Endothelial cell of umbilical vein (primary cell): ENCODE results near the gene VAPB. TPM values are rescaled to one million over a fixed set of nuclear protein-coding genes. Genes with fewer than 3 reads are reported as not detected.
A peak's percentile ranks its signal among the peaks of the same experiment; 100 is the strongest.

Source experiments
- BruUV-seq: library from RNA; stranded (reverse); fragments of 400-500 nt; replicated peaks from 2 replicates; lab custom pipeline; 2021; lab: Mats Ljungman, UMichigan
- CTCF ChIA-PET: fragments of 300-600, 350-600 bp; sonication (Branson Sonifier 250); formaldehyde crosslinking; loops from one replicate; lab custom pipeline; 2021; ENCODE audit warnings: antibody characterized with exemption, inconsistent platforms; lab: Charles Lee
- POLR2A ChIA-PET: fragments of 300-600, 350-600 bp; sonication (Branson Sonifier 250); formaldehyde crosslinking; loops from one replicate; lab custom pipeline; 2021; ENCODE audit warnings: antibody characterized with exemption, inconsistent platforms; lab: Charles Lee
- DNase-seq: peaks from one replicate; pipeline ENCODE4 v3.0.0-alpha.2; 2011; ENCODE audit warnings: low read depth, low spot score
- FAIRE-seq: peaks from 2 replicates; lab custom pipeline; 2011; peaks lifted over from hg19 to GRCh38; lab: Jason Lieb, UNC
- H2AFZ ChIP-seq: 2 replicates; pipeline ENCODE4 v1.6.0; 2012; ENCODE audit warnings: low read depth, low read length, control low read depth, inconsistent platforms
- H3K27ac ChIP-seq: 2 replicates; pipeline ENCODE4 v1.5.1; 2011; ENCODE audit warnings: low read depth, mild to moderate bottlenecking, control low read depth, low read length, moderate library complexity; ENCODE audit not compliant: insufficient read depth
- H3K27me3 ChIP-seq, 2 experiments: 2 replicates each; pipeline versions ENCODE4 v1.6.0 to v1.6.1; 2011; ENCODE audit warnings: low read length in 2 of 2, mixed read lengths in 1 of 2; ENCODE audit not compliant: control insufficient read depth in 2 of 2, insufficient read depth in 2 of 2
- H3K36me3 ChIP-seq, 2 experiments: 2 replicates in 1 of 2; 3 replicates in 1 of 2; pipeline ENCODE4 v1.5.1; 2011; ENCODE audit warnings: low read length in 2 of 2, mild to moderate bottlenecking in 1 of 2, moderate library complexity in 1 of 2; ENCODE audit not compliant: control insufficient read depth in 2 of 2, insufficient read depth in 2 of 2; ENCODE audit errors: extremely low read depth in 1 of 2
- H3K4me1 ChIP-seq: 3 replicates; pipeline ENCODE4 v1.5.1; 2011; ENCODE audit warnings: mild to moderate bottlenecking, low read length; ENCODE audit not compliant: control insufficient read depth, insufficient read depth; ENCODE audit errors: extremely low read depth
- H3K4me2 ChIP-seq: 2 replicates; pipeline ENCODE4 v1.6.1; 2011; ENCODE audit warnings: low read length, control low read depth, mixed read lengths; ENCODE audit not compliant: insufficient read depth
- H3K4me3 ChIP-seq, 3 experiments: fragments of 200-600 bp in 1 of 3; sonication (generic), shearing (Covaris generic) in 1 of 3; replicated peaks in 1 of 3; 2 replicates each; pipeline ENCODE4 v1.5.1; 2011 to 2016; ENCODE audit warnings: control low read depth in 3 of 3, low read length in 3 of 3, mild to moderate bottlenecking in 2 of 3, inconsistent platforms in 1 of 3, low read depth in 1 of 3, moderate library complexity in 1 of 3; ENCODE audit not compliant: insufficient read depth in 1 of 3
- H3K79me2 ChIP-seq: 2 replicates; pipeline ENCODE4 v1.6.0; 2012; ENCODE audit warnings: low read length, inconsistent platforms; ENCODE audit not compliant: control insufficient read depth, insufficient read depth
- H3K9ac ChIP-seq: replicated peaks from 2 replicates; pipeline ENCODE3; 2011; ENCODE audit warnings: low read length, control low read depth; ENCODE audit not compliant: insufficient read depth; ENCODE audit errors: extremely low read depth
- H3K9me1 ChIP-seq: replicated peaks from 3 replicates; pipeline ENCODE4 v1.6.0; 2011; ENCODE audit warnings: mild to moderate bottlenecking, low read length; ENCODE audit not compliant: control insufficient read depth, insufficient read depth; ENCODE audit errors: extremely low read depth
- H3K9me3 ChIP-seq: replicated peaks from 2 replicates; pipeline ENCODE4 v1.5.1; 2012; ENCODE audit warnings: low read length, inconsistent platforms; ENCODE audit not compliant: control insufficient read depth, insufficient read depth
- H4K20me1 ChIP-seq: replicated peaks from 2 replicates; pipeline ENCODE3; 2011; ENCODE audit warnings: mild to moderate bottlenecking, low read length; ENCODE audit not compliant: control insufficient read depth, insufficient read depth; ENCODE audit errors: extremely low read depth
- CTCF ChIP-seq, 2 donors: IDR thresholded peaks; 1 replicate in 1 of 2; 2 replicates in 1 of 2; pipeline ENCODE4 v1.5.1; 2011; ENCODE audit warnings: low read length in 2 of 2, mild to moderate bottlenecking in 2 of 2, moderate library complexity in 2 of 2, control low read depth in 1 of 2, inconsistent platforms in 1 of 2, low read depth in 1 of 2; ENCODE audit not compliant: insufficient read depth in 1 of 2; ENCODE audit errors: extremely low read depth in 1 of 2
- EZH2 ChIP-seq: IDR thresholded peaks from 2 replicates; pipeline ENCODE4 v1.6.1; 2012; ENCODE audit warnings: borderline replicate concordance, low read depth, mild to moderate bottlenecking, moderate library complexity, low read length, inconsistent platforms; ENCODE audit not compliant: severe bottlenecking
- FOS ChIP-seq: IDR thresholded peaks from 2 replicates; pipeline ENCODE4 v1.6.1; 2011; ENCODE audit warnings: mild to moderate bottlenecking, low read length, moderate library complexity, borderline replicate concordance; ENCODE audit not compliant: insufficient read depth
- GATA2 ChIP-seq: IDR thresholded peaks from 2 replicates; pipeline ENCODE4 v1.7.0; 2011; ENCODE audit warnings: low read depth, mild to moderate bottlenecking, moderate library complexity, mixed read lengths, low read length; ENCODE audit not compliant: insufficient read length, insufficient read depth
- JUN ChIP-seq: IDR thresholded peaks from 2 replicates; pipeline ENCODE4 v1.6.1; 2011; ENCODE audit warnings: borderline replicate concordance, low read depth; ENCODE audit not compliant: insufficient read length, insufficient read depth
- MYC ChIP-seq: IDR thresholded peaks from one replicate; pipeline ENCODE4 v1.6.1; 2011; ENCODE audit warnings: mild to moderate bottlenecking, low read depth, low read length
- POLR2A ChIP-seq: IDR thresholded peaks from 2 replicates; pipeline ENCODE4 v1.6.1; 2012; ENCODE audit warnings: low read depth, mild to moderate bottlenecking, control low read depth, low read length
- POLR2AphosphoS5 ChIP-seq: IDR thresholded peaks from 2 replicates; pipeline ENCODE4 v1.6.1; 2012; ENCODE audit warnings: low read depth, mild to moderate bottlenecking, control low read depth, low read length, moderate library complexity; ENCODE audit not compliant: insufficient read depth
- dilution Hi-C: fragments of 300-500 bp; cut with MboI; formaldehyde crosslinking; loops from one replicate; pipeline ENCODE4 v1.15.0; 2019; ENCODE audit warnings: low sequenced_read_pairs; ENCODE audit not compliant: extremely low pct_ligation_motif_present
- intact Hi-C: fragments of 100-400 bp; cut with micrococcal nuclease; formaldehyde crosslinking; loops from one replicate; pipeline ENCODE4 v1.10.0; 2022
- polyA plus RNA-seq, 4 experiments: library from polyadenylated mRNA; depleted of rRNA in 3 of 4; stranded (reverse) in 3 of 4; unstranded in 1 of 4; fragments of >200 nt; gene quantifications; 2 replicates each; pipeline versions ENCODE4 v1.2.1 to v1.2.3, GENCODE V29; 2011 to 2012; ENCODE audit warnings: missing spikeins in 1 of 4
- total RNA-seq: library from RNA; stranded (reverse); gene quantifications from 2 replicates; pipeline ENCODE4 v1.2.3, GENCODE V29; 2021
- TF ChIP-seq, protein P1 (sequence below): IDR thresholded peaks from 2 replicates; pipeline ENCODE4 v1.6.1; 2011; ENCODE audit not compliant: insufficient read depth, insufficient read length

The VAPB gene
- total and polyA plus RNA-seq, 2 donors (not counting 3 experiments of a cell fraction or from before 2014, with no cell fraction given), result 17.9 to 48.9 TPM

DNA sequence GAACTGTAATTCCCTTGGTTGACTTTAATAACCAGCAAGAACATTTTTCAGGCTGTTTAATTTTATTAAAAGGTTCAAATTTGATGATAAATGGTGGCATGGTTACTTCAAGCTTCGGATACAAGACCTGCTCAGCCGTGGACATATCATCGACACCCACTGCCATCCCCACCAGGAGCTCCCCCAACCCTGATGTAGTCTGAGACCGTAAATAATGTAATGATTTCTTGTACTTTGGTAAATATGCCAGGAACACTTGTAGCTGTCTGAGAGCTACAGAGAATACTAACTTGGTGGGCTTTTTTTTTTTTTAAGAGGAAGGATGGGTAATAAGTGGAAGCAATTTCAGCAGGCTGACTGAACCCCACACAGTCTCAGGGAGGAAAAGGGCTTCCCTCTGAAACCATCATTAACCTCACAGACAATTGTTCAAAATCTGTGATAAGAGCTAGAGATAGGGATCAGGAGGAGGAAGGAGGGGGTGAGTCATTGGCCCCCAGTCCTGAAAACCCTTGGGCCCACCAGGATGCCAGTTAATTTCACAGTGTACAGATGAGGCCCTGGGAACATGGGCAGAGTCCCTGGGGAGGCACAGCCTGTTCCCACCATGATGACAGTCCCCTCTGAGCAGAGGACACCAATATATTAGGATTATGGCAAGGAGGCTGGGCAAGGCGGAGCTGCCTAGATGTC lies 70.2 kb downstream of the VAPB start:
- Histone ChIP-seq H3K36me3 (no peaks in the 10 kb centered on the region), H3K4me2 (no peak overlapping the region), H3K27ac (peak overlapping the region; percentile 55), H3K4me3 (no peak overlapping the region), H3K27me3 (no peaks in the 10 kb centered on the region), H3K79me2 (no peaks in the 10 kb centered on the region), H4K20me1 (no peaks in the 10 kb centered on the region), H3K9me3 (no peaks in the 10 kb centered on the region), H3K9ac (no peak overlapping the region), H2AFZ (no peak overlapping the region), H3K4me1 (peaks cover 22% of the 10 kb centered on the region), H3K9me1 (no peaks in the 10 kb centered on the region)
- TF ChIP-seq GATA2 (peak; percentile 94), EZH2 (no peak)
- intact Hi-C loops, result no loop called here
- no TSS peak for BruUV-seq
- no peak for DNase-seq
- dilution Hi-C loops, result loop anchor here (25.0 kb wide), 1 partner anchor 222 kb away; the partner anchor contains the start of gene ANKRD60
- FAIRE-seq, result no peak
- ChIA-PET POLR2A (no interaction called here), CTCF (interaction anchor here (1.7 kb wide), 1 partner anchor 12 kb away, joined by 4 read pairs; no protein-coding TSS in a partner anchor)

DNA sequence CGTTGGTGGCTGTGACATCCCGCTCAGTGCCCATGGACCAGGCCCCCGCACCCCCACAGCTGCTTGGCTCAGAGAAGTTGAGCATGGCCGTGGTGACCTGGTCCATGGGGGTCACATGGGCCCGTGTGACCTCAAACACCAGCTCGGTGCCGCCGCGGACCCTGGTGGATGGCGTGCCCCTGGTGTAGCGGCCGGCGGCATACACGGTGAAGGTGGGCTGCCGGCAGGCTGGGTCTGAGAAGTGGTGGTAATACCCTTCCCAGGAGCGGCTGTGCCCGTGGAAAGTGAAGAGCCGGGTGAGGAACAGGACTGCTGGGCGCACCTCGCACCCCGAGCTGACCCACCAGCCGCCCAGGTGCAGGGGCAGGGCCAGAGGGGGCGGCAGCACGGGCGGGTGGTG lies 72.1 kb downstream of the VAPB start:
- Histone ChIP-seq H3K79me2 (no peaks in the 10 kb centered on the region), H4K20me1 (no peaks in the 10 kb centered on the region), H3K9me3 (no peaks in the 10 kb centered on the region), H3K9me1 (no peaks in the 10 kb centered on the region), H2AFZ (no peak overlapping the region), H3K27ac (no peak overlapping the region), H3K4me2 (no peak overlapping the region), H3K4me3 (no peak overlapping the region), H3K36me3 (no peaks in the 10 kb centered on the region), H3K9ac (no peak overlapping the region), H3K4me1 (peaks cover 22% of the 10 kb centered on the region), H3K27me3 (peaks cover 0 to 5% of the 10 kb centered on the region in 2 experiments)
- dilution Hi-C loops (loop anchor here (25.0 kb wide), 1 partner anchor 224 kb away; the partner anchor contains the start of gene ANKRD60), intact Hi-C loops (no loop called here)
- ChIA-PET CTCF (no interaction called here), POLR2A (no interaction called here)
- BruUV-seq, result no TSS peak
- no peak for TF ChIP-seq GATA2
- no peak for TF ChIP-seq POLR2AphosphoS5
- TF ChIP-seq FOS, result no peak
- no peak for TF ChIP-seq EZH2
- TF ChIP-seq, protein P1, sequence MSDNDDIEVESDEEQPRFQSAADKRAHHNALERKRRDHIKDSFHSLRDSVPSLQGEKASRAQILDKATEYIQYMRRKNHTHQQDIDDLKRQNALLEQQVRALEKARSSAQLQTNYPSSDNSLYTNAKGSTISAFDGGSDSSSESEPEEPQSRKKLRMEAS, result no peak
- no peak for TF ChIP-seq POLR2A
- no peak for TF ChIP-seq JUN
- no peak for TF ChIP-seq CTCF (IDR thresholded peaks at IDR 0.05; ENCODE audit: extremely low read depth in 1 of 2, insufficient read depth in 1 of 2, low read depth in 1 of 2, low read length in 2 of 2)
- TF ChIP-seq MYC, result no peak
- DNase-seq (no peak), FAIRE-seq (no peak)
